ENCODE data around the gene AOAH. TPM values are rescaled to one million over a fixed set of nuclear protein-coding genes. Genes with fewer than 3 reads are reported as not detected.

AOAH gene
- total and polyA plus RNA-seq, 2 of the 13 experiments (the other 11 are each of a cell fraction or from before 2014, with no cell fraction given) = not detected

GRCh38 chr7:36521911-36522310, 202.4 kb downstream of the AOAH start:
- TF ChIP-seq IKZF5 (CRISPR knock-in tag; IDR thresholded peaks at IDR 0.05) = no peak
- Histone ChIP-seq H3K27me3 (ENCODE audit: control insufficient read depth in 1 of 2, insufficient read depth in 2 of 2, low read length in 2 of 2) (peaks cover 0 to 6% of the 10 kb centered on the region in 2 experiments; a peak in 1 of 5 replicates), H3K9me3 (ENCODE audit: low read length) (no peaks in the 10 kb centered on the region), H3K9ac (ENCODE audit: insufficient read depth, low read depth, low read length) (no peak overlapping the region), H3K27ac (ENCODE audit: extremely low read length, insufficient read depth, low read length) (no peak overlapping the region), H3K4me2 (ENCODE audit: low read depth, low read length) (no peak overlapping the region), H3K36me3 (replicated peaks in 1 of 2; ENCODE audit: control insufficient read depth in 1 of 2, insufficient read depth in 2 of 2, low read length in 2 of 2) (no peaks in the 10 kb centered on the region), H2AFZ (ENCODE audit: low read length) (no peak overlapping the region), H3K4me1 (ENCODE audit: insufficient read depth, low read length) (no peaks in the 10 kb centered on the region), H3K4me3 (replicated peaks in 1 of 3; ENCODE audit: insufficient read depth in 1 of 3, low read depth in 2 of 3, low read length in 3 of 3) (no peak overlapping the region), H3K79me2 (ENCODE audit: insufficient read depth, low read length) (no peaks in the 10 kb centered on the region), H4K20me1 (ENCODE audit: insufficient read depth, low read length) (no peaks in the 10 kb centered on the region)
- FAIRE-seq (no peak), ATAC-seq (peak; percentile 48; the same call in 1 of the 3 replicates), DNase-seq (ENCODE audit: low spot score) (no peak)
- CTCF ChIA-PET (ENCODE audit: low intra/inter-chr PET ratio, low total read pairs) = no interaction called here
- WGBS (ENCODE audit: low lambda C conversion rate) = 21% methylated on average over 10 of the region's 10 CpGs
- no TSS peak for BruUV-seq (replicated peaks)
- intact Hi-C loops (cut with micrococcal nuclease; ENCODE audit: unreplicated experiment) (no loop called here), in situ Hi-C loops (cut with HindIII; ENCODE audit: extremely low pct_ligation_motif_present, low pct_unique_long_range_greater_than_20kb) (no loop called here)
- POLR2A ChIA-PET = no interaction called here

- no TSS peak for BruUV-seq (replicated peaks)
- Histone ChIP-seq H3K36me3 (replicated peaks in 1 of 2; ENCODE audit: control insufficient read depth in 1 of 2, insufficient read depth in 2 of 2, low read length in 2 of 2) (no peaks in the 10 kb centered on the region), H3K9me3 (ENCODE audit: low read length) (no peaks in the 10 kb centered on the region), H3K9ac (ENCODE audit: insufficient read depth, low read depth, low read length) (no peak overlapping the region), H4K20me1 (ENCODE audit: insufficient read depth, low read length) (no peaks in the 10 kb centered on the region), H2AFZ (ENCODE audit: low read length) (no peak overlapping the region), H3K4me2 (ENCODE audit: low read depth, low read length) (no peak overlapping the region), H3K27ac (ENCODE audit: extremely low read length, insufficient read depth, low read length) (no peak overlapping the region), H3K79me2 (ENCODE audit: insufficient read depth, low read length) (no peaks in the 10 kb centered on the region), H3K4me1 (ENCODE audit: insufficient read depth, low read length) (no peaks in the 10 kb centered on the region), H3K27me3 (ENCODE audit: control insufficient read depth in 1 of 2, insufficient read depth in 2 of 2, low read length in 2 of 2) (peaks cover 0 to 6% of the 10 kb centered on the region in 2 experiments; a peak in 1 of 5 replicates), H3K4me3 (replicated peaks in 1 of 3; ENCODE audit: insufficient read depth in 1 of 3, low read depth in 2 of 3, low read length in 3 of 3) (no peak overlapping the region)
- FAIRE-seq = no peak
- DNase-seq (ENCODE audit: low spot score) = no peak
- WGBS (ENCODE audit: low lambda C conversion rate) = 6% methylated on average over 4 of the region's 4 CpGs
- ChIA-PET POLR2A (no interaction called here), CTCF (ENCODE audit: low intra/inter-chr PET ratio, low total read pairs) (no interaction called here)
- intact Hi-C loops (cut with micrococcal nuclease; ENCODE audit: unreplicated experiment) = no loop called here
- in situ Hi-C loops (cut with HindIII; ENCODE audit: extremely low pct_ligation_motif_present, low pct_unique_long_range_greater_than_20kb) = no loop called here
- ATAC-seq = no peak
- TF ChIP-seq ZNF207 (IDR thresholded peaks at IDR 0.05; ENCODE audit: borderline replicate concordance) (no peak), CERS6 (CRISPR knock-in tag; IDR thresholded peaks at IDR 0.05) (no peak), ZNF235 (CRISPR knock-in tag; IDR thresholded peaks at IDR 0.05; ENCODE audit: borderline replicate concordance) (no peak), ZNF264 (CRISPR knock-in tag; IDR thresholded peaks at IDR 0.05) (no peak), ZNF597 (CRISPR knock-in tag; IDR thresholded peaks at IDR 0.05) (no peak), SALL2 (CRISPR knock-in tag; IDR thresholded peaks at IDR 0.05) (no peak), MAFF (IDR thresholded peaks at IDR 0.05; ENCODE audit: low read depth, low read length) (no peak), NFRKB (IDR thresholded peaks at IDR 0.05) (no peak), CREM (IDR thresholded peaks at IDR 0.05) (no peak), CREM (CRISPR knock-in tag; IDR thresholded peaks at IDR 0.05) (no peak), CCAR2 (optimal IDR thresholded peaks at IDR 0.05; ENCODE audit: low read depth, low read length) (no peak), SIN3B (IDR thresholded peaks at IDR 0.05; ENCODE audit: low read length) (no peak), DNMT3B (CRISPR knock-in tag; conservative IDR thresholded peaks at IDR 0.05) (no peak), HNF1B (CRISPR knock-in tag; IDR thresholded peaks at IDR 0.05) (no peak)
Measured at GRCh38 chr7:36521133-36521532, 203.2 kb downstream of the AOAH start.

Data from HepG2 (cell line).